CD4-positive, alpha-beta T cell treated with Interleukin-6 for 4 hours (primary cell): ENCODE data around the gene SIL1.
"Not testable (repeated sequence)": the region's sequence is repeated elsewhere in the genome, so short reads cannot be mapped to it uniquely, and the experiment has no call there.

Experiments
- DNase-seq: peaks from one replicate; pipeline ENCODE4 v3.0.0-alpha.2; 2020; ENCODE audit warnings: mixed read lengths

Gene SIL1

DNA sequence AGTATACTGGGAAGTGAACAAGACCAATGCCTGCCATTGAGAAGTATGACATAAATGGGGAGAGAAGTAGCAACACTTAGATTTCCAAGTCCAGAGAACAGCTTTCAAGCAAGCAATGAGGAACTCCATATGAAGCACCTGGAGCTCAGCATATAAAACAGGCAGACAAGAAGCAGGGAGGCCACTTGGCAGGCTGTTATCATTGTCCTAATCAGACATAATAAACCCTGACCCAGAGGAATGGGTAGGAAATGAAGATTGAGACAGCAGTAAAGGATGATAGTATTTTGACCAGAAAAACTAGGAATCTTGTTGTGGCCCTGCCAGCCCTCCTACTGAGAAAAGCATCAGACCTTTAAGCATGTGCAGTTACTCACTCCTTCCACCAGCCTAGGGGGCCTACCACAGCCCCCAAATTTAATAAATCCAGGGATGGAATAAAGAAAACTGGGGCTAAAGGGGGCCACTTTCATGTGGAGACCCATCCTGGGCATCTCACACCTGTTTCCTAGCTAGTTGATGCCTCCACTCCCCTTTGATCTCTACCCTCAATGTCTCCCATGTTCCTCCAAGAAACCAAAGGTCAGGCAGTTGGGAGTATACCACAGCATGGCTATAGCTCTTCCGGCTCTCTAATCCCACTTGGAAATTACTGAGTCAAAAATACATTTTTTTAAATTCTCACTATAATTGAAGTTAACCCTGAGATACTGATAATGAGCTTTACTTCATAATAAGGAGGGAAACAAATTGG lies 135.1 kb downstream of the SIL1 start:
- DNase-seq = no peak

- no peak for DNase-seq
These were observed 136.3 kb downstream of the SIL1 start for GRCh38 chr5:139061856-139062255.

DNA sequence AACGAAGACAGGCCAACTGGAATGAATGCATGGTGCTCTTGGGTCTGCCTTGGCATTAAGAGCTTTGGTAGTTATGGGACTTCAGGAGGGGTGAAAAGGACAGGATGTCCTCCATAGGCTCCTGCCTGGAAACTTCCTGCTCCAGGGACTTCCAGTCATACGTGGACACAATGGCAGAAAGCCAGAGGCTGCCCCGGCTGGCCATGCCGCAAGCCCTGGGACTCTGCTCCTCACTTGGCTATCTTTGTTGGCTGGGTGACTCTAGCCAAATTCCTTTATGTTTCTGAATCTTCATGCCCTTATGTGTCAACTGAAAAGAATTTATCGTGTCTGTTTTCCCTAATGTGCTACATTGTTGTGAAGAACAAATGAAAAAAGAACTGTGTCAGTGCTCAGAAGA lies 136.9 kb downstream of the SIL1 start:
- DNase-seq = no peak

DNA sequence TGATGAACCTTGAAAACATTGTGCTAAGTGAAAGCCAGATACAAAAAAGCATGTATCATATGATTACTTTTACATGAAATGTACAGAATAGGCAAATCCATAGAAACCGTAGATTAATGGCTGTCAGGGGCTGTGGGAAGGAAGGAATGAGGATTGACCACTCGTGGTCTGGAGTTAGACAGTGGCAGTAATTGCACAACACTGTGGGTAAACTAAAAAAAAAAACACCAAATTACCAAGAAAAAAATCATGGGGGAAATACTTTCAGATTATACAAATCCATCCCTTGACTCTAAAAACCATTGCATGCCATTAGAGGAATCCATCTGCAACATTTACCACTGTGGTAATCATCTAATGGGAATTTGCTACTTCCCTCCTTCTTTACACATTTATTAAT lies 140.0 kb downstream of the SIL1 start:
- DNase-seq = no peak

DNA sequence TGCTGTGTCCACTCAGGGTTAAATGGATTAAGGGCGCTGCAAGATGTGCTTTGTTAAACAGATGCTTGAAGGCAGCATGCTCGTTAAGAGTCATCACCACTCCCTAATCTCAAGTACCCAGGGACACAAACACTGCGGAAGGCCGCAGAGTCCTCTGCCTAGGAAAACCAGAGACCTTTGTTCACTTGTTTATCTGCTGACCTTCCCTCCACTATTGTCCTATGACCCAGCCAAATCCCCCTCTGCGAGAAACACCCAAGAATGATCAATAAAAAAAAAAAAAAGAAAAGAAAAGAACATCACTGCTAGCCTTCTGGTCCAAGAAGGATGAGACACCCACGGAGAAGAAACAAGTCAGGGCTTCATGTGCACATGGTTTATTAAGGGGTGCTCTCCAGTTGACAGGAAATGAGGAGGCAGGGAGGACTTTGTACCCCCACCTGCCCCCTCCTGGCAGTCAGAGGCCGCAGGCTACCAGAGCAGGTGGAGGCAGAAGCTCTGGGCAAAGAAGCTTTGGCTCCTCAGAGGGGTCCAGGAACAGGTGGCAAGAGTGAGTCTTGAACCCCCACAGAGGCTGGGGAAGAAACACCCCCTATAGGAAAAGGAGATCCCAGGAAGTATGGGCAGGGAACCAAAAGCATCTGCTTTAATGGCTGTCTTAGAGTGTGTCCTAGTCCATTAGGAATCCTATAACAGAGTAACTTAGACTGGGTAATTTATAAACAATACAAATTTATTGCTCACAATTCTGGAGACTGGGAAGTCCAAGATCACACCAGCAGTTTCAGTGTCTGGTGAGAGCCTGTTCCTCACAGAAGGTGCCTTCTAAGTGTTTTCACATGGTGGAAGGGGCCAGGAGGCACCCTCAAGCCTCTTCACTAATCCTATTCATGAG lies 140.9 kb downstream of the SIL1 start:
- DNase-seq = not testable (repeated sequence)

DNA sequence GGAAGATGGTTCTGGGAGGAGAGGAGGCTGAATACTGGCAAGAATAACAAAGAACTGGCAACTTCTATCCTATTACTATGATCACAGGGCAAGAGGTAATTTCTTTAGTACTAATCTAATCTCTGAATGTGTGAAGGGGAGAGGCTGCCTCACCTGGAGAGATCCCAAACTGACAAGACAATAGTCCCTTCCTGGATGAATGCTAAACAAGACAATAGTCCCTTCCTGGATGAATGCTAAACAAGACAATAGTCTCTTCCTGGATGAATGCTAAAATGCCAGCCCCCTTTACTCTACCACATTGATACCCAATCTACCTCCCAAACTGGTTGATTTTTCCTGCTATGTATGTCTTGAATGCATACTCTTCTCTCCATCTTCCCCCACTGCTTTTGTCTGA lies 145.2 kb downstream of the SIL1 start:
- no peak for DNase-seq

- no peak for DNase-seq
These were observed 146.8 kb downstream of the SIL1 start for GRCh38 chr5:139051392-139051791.

DNA sequence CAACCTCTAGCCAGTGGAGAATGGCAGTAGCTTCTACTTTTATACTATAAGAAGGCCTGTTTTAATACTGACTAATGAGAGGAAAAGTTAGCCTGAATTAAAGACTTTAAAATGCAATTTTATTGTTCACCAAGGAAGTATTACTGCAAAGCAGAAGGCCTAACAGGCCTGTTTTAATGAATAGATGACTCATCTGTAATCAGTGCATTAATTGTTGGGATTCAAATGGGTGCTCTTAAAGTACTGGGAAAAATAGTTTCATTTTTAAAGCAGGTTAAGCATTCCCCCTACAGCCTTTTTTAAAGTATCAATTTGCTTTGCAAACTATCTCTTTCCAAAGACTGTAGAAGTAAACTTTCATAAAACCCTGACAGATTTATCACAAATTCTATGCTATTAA lies 147.7 kb downstream of the SIL1 start:
- DNase-seq = no peak

- DNase-seq = no peak
These were observed 148.4 kb downstream of the SIL1 start for GRCh38 chr5:139049780-139050179.

DNA sequence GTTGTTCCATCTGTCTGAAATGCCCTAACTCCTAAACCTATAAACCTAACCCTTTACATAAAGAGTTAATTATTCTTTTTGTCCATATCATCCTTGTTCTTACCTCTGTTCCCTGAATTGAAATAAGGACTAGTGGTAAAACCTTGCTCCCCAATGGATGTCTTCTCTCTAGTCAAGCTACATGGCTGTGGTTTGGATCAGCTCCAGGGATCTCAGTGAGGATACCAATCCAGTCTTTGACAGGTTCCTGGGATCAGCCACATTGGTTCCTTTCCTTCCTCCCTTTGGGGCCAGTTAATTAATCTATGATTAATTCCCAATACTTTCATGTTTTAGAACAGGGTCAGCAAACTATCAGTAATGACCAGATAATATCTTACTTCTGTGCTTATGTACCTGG lies 151.6 kb downstream of the SIL1 start:
- DNase-seq = no peak

GRCh38 chr5:139043157-139043905 lies 154.8 kb downstream of the SIL1 start:
- no peak for DNase-seq

DNA sequence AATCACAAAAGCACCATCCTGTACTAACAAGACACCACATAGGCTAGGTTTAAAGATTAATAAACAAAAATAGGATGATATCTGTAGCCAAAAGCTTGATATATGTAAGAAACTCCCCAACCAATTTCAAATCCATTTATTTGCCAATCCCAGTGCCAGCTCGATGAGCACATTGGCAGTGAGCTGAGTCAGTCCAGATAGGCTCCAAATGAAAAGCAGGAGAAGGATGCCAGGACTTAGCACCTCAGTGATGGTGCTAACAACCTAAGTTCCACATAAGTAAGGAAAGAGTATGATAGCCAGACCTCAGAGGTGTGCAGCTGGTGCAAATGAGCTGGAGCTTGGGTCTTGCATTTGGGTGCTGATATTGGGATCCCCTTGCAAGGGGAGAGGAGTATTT lies 158.1 kb downstream of the SIL1 start:
- DNase-seq = no peak

DNA sequence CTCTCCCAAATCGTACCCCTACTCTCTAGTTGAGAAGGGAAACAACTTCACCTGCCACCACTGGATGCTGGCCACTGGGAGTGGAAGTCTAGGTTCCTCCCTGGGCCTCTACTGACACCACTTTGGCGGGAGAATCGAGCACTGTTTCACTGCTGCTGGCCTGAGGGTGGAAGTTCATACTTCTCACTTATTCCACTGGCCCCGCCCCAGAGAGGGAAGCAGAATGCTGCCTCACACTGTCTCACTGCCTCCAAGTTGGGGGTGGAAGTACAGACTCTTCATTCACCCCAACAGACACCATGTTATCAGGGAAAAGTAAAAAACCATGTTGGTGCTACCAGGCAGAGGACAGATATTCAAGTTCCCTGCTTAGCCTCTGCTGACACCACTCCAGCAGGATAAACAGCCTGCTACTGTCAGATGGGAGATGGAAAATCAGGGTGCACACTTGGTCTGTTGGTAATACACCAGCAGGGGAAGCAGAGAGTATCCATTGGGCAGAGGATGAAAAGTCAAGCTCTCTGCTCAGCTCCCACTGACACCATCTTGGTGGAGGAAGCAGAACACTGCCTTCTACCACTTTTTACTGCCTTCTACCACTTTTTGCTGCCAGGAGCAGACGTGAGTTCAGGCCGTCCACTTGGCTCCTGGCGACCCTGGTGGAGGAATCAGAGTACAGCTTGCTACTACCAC lies 159.4 kb downstream of the SIL1 start:
- no peak for DNase-seq

- no peak for DNase-seq
These were observed 160.4 kb downstream of the SIL1 start for GRCh38 chr5:139037732-139038131.

GRCh38 chr5:139036332-139036731 lies 161.8 kb downstream of the SIL1 start:
- not testable (repeated sequence) for DNase-seq

DNA sequence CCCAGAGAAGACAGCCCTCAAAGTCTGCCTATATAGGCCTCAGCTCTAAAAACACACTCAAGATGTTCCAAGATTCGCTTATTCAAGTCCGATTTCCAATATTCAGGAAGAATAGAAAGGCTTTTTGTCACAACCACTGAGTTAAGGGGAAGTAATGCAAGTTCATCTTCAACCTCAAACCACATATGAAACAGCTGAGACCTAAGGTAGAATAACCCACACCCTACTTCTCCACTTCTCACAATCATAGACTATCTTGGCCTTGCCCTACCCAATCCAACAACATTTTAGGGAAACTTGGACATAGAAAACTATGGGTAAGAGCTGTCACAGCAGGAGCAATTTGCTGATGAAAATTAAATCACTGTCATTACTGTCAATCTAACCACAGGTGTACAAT lies 171.0 kb downstream of the SIL1 start:
- no peak for DNase-seq

DNA sequence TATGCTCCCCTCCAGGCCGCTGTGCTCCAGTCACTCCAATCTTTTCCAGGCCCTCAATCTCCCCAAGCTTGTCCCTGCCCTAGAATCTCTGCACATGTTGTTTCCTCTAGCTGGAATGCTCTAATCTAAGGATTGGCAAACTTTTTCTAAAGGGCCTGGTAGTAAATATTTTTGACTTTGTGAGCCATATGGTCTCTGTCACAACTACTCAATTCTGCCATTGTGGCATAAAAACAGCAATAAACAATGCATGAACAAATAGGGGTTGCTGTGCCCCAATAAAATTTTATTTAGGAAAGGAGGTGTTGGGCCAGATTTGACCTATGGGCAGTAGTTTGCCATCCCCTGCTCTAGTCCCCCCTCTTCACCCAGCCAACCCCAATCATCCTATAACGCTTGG lies 172.5 kb downstream of the SIL1 start:
- no peak for DNase-seq

DNA sequence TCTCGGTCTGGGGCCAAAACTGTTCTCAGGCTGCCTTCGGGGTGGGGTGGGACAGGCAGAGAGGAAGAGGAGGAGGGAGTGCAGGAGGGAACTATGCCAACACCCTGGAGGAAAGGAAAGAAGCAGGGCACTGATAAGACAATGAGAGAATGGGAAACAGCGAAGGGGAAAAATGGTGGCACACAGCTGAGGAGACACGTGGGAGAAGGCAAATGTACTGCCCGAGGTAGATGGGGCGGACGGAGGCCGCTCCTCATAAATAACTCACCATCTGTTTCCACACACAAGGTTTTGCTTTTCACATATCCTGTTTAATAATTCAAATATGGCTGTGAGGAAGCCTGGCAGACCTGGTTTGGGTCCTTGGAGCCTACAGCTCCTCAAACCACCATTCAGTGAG lies 174.9 kb downstream of the SIL1 start:
- DNase-seq = no peak

DNA sequence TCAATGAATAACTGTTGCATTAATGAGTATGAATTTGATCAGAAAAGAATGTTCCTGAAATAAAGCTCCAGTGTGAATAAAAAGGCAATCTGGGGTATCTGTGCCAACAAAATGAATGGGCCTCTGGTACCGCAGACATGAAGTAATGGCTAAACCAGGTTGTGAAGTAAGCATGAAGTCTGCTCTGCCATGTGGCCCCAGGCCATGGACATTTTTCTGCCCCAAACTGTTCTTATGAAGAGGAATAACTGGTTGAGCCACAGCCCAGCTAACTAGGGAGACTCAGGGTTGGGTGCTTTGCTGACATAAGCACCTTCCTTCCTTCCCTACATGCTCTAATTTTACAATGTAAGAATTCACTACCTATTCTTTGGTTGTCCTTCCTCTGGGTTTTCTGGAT lies 175.6 kb downstream of the SIL1 start:
- no peak for DNase-seq

DNA sequence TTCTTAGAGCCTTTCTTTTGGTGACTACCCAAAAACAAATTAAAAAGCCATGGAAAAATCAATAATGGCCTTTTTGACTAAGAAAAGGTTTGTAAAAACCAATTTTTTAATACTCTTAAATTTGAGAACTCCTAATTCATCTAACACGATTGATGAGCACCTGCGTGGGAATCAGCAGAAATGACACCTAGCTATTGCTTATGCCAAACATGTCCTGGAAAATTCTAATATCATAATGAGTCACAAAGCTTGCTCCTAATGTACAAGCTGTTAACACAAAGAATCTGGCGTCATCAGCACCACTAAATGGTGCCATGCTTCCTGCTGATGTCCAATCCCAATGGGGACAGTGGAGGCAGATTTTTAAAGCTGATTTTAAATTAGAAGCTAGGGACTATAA lies 176.8 kb downstream of the SIL1 start:
- no peak for DNase-seq

GRCh38 chr5:139019880-139020279 lies 178.3 kb downstream of the SIL1 start:
- DNase-seq = no peak

DNA sequence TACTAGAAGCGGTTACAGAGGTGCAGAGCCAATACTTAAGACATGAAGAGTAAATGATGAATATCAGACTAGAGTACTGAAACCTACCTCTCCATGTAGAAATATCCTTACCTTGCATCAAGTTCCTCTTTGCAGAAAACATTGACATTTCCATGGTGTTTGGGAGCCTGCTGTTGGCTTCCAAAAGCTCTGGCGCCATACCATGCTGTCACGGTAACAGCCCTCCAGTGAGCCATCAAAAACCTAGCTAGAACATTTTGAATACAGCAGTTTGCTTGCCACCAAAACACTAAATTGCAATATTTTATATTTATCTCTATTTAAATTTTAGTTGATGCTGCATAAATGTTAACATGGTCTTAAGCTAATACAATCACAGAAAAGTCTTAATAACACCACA lies 179.0 kb downstream of the SIL1 start:
- no peak for DNase-seq

- DNase-seq = no peak
These were observed 180.5 kb downstream of the SIL1 start for GRCh38 chr5:139017624-139018023.
